Measurements from ENCODE around the gene RARG. TPM values are rescaled to one million over a fixed set of nuclear protein-coding genes. Genes with fewer than 3 reads are reported as not detected.

Gene RARG
- total and polyA plus RNA-seq, 2 of the 8 experiments (the other 6 are each of a cell fraction or from before 2014, with no cell fraction given) = 68.6 to 68.9 TPM

DNA sequence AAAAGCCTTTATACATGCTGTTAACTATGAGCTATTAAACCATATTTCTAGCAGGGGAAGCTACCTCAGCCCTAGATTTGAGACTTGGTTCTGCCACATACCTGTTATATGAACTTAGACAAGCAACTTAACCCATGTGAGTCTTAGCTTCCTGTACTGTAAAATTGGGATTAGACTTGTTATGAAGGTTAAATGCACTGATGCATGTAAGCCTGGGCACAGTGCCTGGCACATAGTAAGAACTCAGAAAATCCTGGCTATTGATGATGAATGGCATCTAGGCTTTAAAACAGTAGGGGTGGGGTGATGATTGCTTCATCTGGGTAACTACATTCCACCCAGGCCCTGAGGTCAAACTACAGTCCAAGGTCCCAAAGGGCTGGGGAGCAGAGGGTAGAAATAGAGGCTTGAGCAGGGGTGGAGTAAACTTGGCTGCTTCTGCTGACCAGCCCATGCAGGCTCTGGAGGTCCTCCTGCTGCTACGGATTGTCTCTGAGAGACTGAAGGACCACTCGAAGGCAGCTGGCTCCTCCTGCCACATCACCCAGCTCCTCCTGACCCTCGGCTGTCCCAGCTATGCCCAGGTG lies 47.4 kb upstream of the RARG start:
- H3K23me2 ChIP-seq (ENCODE audit: low read depth, low read length) = no peaks in the 10 kb centered on the region
- ChIA-PET POLR2A (ENCODE audit: partially characterized antibody) (interaction anchor here (0.7 to 9.3 kb wide), 7 partner anchors 8 to 219 kb away, joined by 3 to 76 read pairs (median 5); partner anchors contain the start of genes ESPL1 and PFDN5), CTCF (ENCODE audit: partially characterized antibody) (interaction anchor here (0.6 to 28.3 kb wide), 15 partner anchors 8 to 229 kb away, joined by 3 to 573 read pairs (median 4); partner anchors contain the start of genes ESPL1, ITGB7 and MYG1)
- TF ChIP-seq, protein P1, sequence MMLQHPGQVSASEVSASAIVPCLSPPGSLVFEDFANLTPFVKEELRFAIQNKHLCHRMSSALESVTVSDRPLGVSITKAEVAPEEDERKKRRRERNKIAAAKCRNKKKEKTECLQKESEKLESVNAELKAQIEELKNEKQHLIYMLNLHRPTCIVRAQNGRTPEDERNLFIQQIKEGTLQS (IDR thresholded peaks at IDR 0.05; ENCODE audit: insufficient read depth, low read depth, low read length) = no peak
- no peak for TF ChIP-seq RAD21 (IDR thresholded peaks at IDR 0.05 in 1 of 2, conservative IDR thresholded peaks at IDR 0.05 in 1 of 2; ENCODE audit: low read depth in 2 of 2, low read length in 2 of 2)
- no peak for TF ChIP-seq RNF2 (IDR thresholded peaks at IDR 0.05; ENCODE audit: borderline replicate concordance, low read depth, low read length, missing control alignments, poor library complexity, severe bottlenecking)
- TF ChIP-seq ASH2L (IDR thresholded peaks at IDR 0.05; ENCODE audit: low read length) = no peak
- no peak for TF ChIP-seq EGR1 (IDR thresholded peaks at IDR 0.05; ENCODE audit: borderline replicate concordance, low read depth, low read length)
- no peak for TF ChIP-seq HDAC6 (IDR thresholded peaks at IDR 0.05; ENCODE audit: low read depth, low read length)
- TF ChIP-seq TAF1 (IDR thresholded peaks at IDR 0.05; ENCODE audit: low read depth, low read length) = no peak
- no peak for TF ChIP-seq BACH1 (IDR thresholded peaks at IDR 0.05; ENCODE audit: low read length)
- no peak for TF ChIP-seq SP4 (IDR thresholded peaks at IDR 0.05; ENCODE audit: low read length)
- TF ChIP-seq JUND (IDR thresholded peaks at IDR 0.05; ENCODE audit: low read length) = no peak
- TF ChIP-seq SRF (IDR thresholded peaks at IDR 0.05; ENCODE audit: low read depth, low read length) = no peak
- TF ChIP-seq SIN3A (conservative IDR thresholded peaks at IDR 0.05 in 1 of 2, IDR thresholded peaks at IDR 0.05 in 1 of 2; ENCODE audit: low read depth in 1 of 2, low read length in 2 of 2) = no peak

More for the DNA sequence above, 47.4 kb upstream of the RARG start:
- Histone ChIP-seq H2BK5ac (ENCODE audit: low read depth, low read length) (no peak overlapping the region), H3K4me1 (replicated peaks in 1 of 4; ENCODE audit: control insufficient read depth in 3 of 4, insufficient read depth in 4 of 4, low read length in 3 of 4) (no peaks in the 10 kb centered on the region), H4K5ac (ENCODE audit: insufficient read length, low read depth, low read length) (no peak overlapping the region), H2AFZ (ENCODE audit: low read length) (no peak overlapping the region), H4K8ac (ENCODE audit: extremely low read depth, insufficient read depth, low read length) (no peak overlapping the region), H4K91ac (replicated peaks; ENCODE audit: insufficient read length, low read length) (no peak overlapping the region), H2AK5ac (ENCODE audit: low read depth, low read length) (no peak overlapping the region), H3K36me3 (ENCODE audit: control insufficient read depth in 2 of 4, insufficient read depth in 4 of 4, low read length in 3 of 4) (peaks cover 28 to 75% (median 63%) of the 10 kb centered on the region in 4 experiments; a peak in 7 of 8 replicates), H3K14ac (ENCODE audit: insufficient read length) (no peak overlapping the region), H3K4me3 (ENCODE audit: extremely low read depth in 1 of 4, insufficient read depth in 2 of 4, low read depth in 3 of 4, low read length in 4 of 4) (no peak overlapping the region), H3K9me3 (ENCODE audit: insufficient read depth in 2 of 2, low read depth in 1 of 2, low read length in 1 of 2) (no peaks in the 10 kb centered on the region), H4K20me1 (replicated peaks in 1 of 2; ENCODE audit: control insufficient read depth in 1 of 2, insufficient read depth in 2 of 2, low read length in 2 of 2) (peaks cover 0 to 7% of the 10 kb centered on the region in 2 experiments), H3K4ac (replicated peaks; ENCODE audit: insufficient read length, low read depth, low read length) (no peak overlapping the region), H3K27me3 (replicated peaks in 1 of 4; ENCODE audit: control insufficient read depth in 3 of 4, extremely low read depth in 1 of 4, insufficient read depth in 3 of 4, low read length in 3 of 4) (no peaks in the 10 kb centered on the region), H2BK120ac (replicated peaks; ENCODE audit: low read depth, low read length) (no peak overlapping the region), H3K79me1 (ENCODE audit: low read depth, low read length) (no peaks in the 10 kb centered on the region), H3K27ac (ENCODE audit: low read depth, low read length) (no peak overlapping the region), H3K56ac (replicated peaks; ENCODE audit: insufficient read length, low read depth, low read length) (no peak overlapping the region), H2BK12ac (ENCODE audit: low read depth, low read length) (no peak overlapping the region), H2BK15ac (ENCODE audit: low read length) (no peak overlapping the region), H3K23ac (ENCODE audit: insufficient read length) (no peak overlapping the region), H2BK20ac (ENCODE audit: low read length) (no peak overlapping the region), H3K79me2 (ENCODE audit: control insufficient read depth in 1 of 2, insufficient read depth in 2 of 2, low read length in 2 of 2) (no peaks in the 10 kb centered on the region), H3K4me2 (ENCODE audit: insufficient read depth in 1 of 2, low read depth in 2 of 2, low read length in 2 of 2) (no peak overlapping the region), H3K9ac (replicated peaks in 1 of 4; ENCODE audit: extremely low read depth in 1 of 4, low read depth in 3 of 4, low read length in 3 of 4) (no peak overlapping the region), H3K18ac (ENCODE audit: extremely low read depth, low read length) (no peak overlapping the region)
- 89% methylated on average over 3 of the region's 3 CpGs; no CpG with 5 or more reads in 1 of the 2 experiments for WGBS, 2 experiments (ENCODE audit: extremely low coverage in 1 of 2, insufficient coverage in 1 of 2, insufficient read length in 1 of 2, insufficient replicate concordance in 2 of 2, low coverage in 1 of 2, low lambda C conversion rate in 2 of 2, missing lambda C conversion rate in 1 of 2)
- FAIRE-seq = no peak
- DNase-seq (ENCODE audit: low read depth in 1 of 2, low spot score in 2 of 2) = no peak
